ENCODE measurements around the gene C11orf58.

Gene C11orf58

DNA sequence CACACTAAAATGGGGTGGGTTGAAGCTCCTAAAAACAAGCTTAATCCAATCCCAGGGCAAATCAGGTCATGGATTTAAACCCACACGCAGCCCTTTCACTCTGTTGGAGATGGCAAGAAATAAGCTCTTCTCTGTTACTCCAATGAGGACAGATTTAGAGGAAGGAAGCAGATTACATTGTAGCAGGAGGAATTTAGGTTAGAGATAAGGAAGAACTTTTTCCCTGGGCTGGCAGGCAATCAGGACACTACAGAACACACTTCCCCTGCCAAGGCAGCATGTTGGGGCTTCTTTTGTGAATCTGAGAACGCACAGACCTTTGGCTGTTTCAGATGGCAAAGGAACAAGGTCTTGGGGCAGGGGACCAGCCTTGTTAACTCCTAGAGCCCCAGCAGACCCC, 46.2 kb downstream of the C11orf58 start:
- DNase-seq (ENCODE audit: low read depth, low spot score) = no peak

DNA sequence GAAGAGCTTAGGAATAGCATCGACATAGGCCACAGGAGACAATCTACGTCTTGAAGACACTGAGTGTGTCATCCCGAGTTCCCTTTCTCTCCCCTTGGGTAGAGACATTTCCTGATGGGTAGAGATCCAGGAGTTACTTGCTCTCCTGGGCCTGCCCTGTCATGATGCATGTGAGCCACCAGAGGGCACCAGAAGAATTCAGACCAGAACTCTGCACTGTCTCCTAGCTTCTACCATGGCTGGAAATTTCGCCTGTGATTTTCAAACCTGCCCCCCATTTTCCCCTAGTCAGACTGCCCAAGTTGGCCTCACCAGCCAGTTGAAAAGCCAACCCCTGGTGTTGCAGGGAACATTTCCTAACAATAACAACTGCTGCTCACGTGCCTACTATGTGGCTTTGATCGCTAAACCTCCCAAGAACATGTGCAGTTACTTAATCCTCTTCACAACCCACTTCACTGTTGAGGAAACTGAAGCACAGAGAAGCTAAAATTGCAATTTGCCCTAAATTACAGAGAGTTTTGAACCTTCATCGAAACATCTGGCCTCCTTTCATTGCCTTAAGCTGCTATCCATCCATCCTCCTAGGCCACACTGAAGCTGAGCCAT, 47.2 kb downstream of the C11orf58 start:
- no peak for DNase-seq (ENCODE audit: low read depth, low spot score)

DNA sequence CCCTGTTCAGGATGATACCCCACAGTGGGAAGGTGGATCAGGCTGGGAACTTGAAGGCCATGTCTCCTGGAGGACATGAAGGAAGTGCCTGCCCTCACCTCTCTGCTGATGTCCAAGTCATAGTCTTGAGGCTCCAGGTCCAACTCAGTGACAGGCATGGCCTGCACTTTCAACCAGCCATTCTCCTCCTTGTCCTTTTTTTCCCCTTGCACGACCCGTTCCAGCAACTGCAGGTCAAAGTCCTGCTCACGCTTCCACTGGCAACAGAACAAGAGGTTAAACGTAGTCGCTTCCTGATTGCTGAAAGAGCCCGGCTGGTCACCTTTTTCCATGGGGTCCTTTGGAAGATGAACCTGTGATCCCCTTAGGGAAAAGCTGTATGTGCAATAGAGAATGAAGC, 47.7 kb downstream of the C11orf58 start:
- no peak for DNase-seq (ENCODE audit: low read depth, low spot score)

DNA sequence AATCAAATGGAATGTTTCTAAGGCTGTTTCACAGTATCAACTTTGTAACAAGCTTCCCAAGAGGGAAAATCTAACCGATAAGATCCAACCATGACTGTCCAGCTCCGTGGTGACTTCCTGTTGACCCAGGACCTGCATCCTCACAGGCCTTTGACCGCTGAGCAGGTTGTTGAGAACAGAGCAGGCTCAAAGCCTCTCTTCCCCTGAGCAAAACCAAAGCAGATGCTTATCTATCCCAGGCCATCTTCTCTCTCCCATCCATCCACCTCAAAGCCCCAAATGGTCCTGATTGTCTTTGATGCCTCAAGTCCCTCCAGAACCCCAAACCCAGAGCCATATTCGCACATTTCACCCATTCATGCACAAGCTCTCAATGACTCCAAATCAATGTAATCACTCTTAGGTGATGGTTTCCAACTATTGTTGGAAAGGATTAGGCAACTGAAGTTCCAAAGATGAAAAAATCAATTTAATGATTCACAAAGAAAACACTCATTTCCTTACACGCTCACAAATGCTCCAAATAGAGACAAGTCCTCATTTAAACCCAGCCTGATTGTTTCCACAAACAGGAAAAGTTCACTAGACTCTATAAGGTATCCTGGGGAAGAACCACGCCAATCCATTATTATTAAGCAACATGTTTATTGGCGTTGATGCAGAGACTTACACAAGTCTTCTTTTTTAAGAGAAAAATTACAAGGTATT, 48.7 kb downstream of the C11orf58 start:
- DNase-seq (ENCODE audit: low read depth, low spot score) = no peak

DNA sequence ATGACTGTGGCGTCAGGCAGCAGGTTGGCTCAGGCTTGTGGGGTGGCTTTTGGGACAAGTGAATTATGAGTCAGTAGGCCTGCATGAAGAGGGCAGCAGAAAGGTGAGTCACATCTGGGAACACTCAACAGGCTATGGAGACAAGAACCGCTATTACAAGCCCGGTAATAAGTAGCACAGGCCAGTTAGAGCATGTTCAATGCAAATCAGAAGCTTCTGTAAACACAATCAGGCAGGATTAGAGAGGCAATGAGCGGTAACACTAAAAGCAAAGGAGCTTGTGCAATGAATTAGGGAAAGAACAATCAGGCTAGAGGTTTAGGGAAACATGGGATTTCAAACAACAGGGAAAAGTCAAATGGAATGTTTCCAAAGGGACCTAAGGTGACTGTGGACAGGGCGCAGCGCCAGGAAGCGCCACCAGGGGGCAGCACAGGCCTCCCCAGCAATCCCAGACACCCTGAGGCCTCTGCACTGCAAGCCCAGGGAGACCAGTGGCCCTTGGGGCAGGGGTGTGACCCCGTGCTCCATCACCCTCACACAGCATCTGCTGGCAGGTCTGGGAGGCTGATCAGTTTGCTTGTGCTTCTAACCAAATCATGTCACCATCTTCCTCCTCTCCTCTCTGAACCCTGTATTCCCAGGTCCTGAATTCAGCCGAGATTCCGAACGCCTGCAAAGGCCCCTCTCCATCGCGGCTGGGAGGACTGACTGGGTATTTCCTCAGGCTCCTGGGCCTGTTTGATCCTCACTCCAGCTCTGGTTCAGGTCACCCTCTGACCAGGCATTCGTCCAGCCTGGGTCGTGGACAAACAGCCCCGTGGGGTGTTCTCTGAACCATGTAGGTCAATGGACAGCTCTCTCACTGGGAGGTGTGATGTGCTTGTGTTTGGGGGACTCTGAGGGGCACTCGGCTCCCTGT, 50.0 kb downstream of the C11orf58 start:
- DNase-seq (ENCODE audit: low read depth, low spot score) = no peak

DNA sequence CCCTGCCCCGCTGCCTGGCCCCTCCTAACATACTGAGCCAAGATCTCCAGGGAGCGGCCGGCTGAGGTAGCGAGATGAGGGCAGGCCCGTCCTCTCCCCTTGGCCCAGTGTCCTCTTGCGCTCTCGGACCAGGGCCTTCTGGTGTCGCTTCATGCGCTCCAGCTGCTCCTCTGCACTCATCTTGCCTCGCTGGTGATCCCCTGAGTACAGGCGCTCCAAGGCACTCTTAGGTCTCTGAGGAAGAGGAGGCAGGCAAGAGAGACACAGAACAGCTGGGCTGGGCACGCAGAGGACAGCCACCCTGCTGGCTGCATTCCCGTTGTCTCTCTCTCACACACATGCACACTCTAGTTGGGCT, 50.6 kb downstream of the C11orf58 start:
- no peak for DNase-seq (ENCODE audit: low read depth, low spot score)

DNA sequence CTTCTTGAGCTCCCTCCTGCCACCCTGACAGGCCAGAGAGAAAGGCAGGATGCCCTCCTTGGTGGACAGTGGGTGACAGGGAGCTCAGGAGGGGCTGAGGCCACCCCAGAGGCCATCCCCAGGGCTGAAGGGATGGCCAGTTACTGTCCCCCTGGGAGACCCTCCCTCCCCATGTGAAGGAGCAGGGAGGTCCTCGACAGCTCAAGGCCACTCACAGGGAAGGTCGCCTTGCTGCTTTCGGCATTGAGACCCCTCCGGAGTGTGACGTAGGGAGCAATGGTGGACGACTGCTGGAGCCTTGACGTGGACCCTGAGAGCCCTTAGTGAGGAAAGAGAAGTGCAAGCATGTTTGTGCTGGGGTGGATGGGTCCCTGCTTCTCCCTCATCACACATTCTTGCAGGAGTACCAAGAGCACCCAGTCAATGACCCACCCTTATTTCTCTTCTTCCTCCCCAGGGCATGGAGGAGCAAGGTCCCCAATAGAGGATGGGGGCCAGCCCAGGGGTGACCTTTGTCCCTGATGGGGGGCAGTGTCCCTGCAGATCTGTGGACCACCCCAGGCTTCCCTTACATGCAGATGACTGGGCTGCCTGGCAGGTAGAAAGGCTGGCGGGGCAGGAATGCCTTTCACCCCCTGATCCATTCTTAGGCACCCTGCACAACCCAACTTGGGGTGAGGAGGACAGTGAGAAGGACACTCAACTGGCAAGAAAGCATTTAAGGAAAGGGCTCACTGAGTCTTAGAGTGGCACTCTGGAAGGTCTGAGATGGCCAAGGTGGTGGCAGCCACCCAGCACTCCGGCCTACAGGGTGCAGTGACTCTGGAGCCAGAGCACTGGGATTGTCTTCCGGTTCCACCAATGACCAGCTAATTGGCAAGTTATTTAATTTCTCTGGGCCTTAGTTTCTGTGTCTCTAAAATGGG, 51.4 kb downstream of the C11orf58 start:
- no peak for DNase-seq (ENCODE audit: low read depth, low spot score)

DNA sequence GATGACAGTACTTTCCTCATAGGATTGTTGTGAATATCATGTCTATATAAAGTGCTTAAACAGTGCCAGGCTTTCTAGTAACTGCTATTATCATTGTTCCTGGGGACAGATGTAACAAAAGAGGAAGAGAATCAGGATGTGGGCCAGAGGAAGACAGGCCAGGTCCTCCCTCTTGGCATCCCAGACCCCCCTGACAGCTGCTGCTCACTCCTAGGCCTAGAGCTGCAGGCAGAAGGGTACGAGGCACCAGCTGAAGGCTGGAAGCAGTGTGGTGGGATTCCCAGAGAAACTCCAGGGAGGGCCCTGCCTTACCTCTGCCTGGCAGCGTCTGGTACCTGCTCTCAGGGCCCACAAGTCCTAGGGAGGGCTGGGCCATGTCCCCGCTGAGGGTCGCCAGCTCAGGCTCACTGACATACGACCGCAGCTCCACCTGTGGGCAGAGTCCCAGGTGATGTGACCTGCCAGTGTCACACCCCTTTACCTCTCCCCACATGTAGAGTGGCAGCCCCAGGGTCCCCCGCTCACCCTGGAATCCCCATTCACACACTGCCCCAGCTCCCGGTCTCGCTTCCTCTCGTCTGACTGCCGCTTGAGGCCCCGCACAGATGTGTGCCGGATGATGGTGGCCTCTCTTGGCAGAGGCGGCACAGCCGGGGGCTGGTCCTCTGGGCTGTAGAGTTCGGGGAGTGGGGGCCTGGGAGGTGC, 52.2 kb downstream of the C11orf58 start:
- no peak for DNase-seq (ENCODE audit: low read depth, low spot score)

DNA sequence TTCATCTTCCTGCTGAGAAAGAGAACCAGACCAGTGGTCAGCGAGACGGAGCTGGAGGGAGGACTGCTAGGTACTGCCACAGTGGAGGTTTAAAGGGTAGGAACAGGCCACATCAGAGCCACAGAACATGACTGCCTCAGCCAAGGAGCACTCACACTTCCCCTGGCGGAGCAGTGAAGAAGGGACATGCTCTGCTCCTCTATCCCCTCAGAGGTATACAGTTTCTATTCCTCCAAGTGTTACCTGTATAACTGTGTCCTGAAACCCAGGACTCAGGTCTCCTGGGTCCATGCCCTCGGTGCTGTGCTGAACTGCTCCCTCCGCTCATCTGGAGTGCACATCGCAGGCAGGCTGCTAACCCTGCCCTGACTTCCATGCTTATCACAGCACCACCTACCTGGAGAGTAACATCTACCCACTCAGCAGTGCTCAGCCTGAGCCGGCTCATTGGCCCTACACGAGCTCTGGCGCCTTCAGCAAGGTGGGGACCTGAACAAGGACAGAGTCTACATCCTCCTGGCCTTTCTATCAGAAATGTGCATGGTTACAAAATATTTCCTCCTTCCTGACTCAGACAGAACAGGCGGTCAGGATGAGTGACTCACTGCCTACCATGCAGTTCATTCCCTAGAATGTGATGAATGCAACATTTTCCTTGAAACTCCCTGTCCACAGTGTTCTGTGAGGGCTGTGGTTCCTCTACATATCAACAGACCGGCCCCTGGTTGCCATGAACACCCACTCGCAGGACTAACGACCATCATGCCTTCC, 52.9 kb downstream of the C11orf58 start:
- DNase-seq (ENCODE audit: low read depth, low spot score) = no peak

DNA sequence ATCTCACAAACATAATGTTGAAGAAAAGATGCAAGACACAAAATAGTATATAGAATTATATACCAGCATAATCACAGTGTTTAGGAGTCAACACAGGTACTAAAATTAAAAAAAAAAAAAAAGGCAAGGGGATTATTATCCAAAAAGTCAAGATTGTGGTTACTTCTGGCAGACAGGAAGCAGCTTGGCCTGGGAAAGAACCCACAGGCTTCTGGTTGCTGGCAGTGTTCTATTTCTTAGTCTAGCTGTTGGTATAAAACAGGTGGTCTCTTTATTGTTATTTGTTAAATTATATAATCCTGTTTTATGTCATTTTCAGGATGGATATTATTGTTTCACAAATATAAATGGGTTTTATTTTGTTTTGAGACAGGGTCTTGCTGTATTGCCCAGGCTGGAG, 54.0 kb downstream of the C11orf58 start:
- DNase-seq (ENCODE audit: low read depth, low spot score) = no peak

DNA sequence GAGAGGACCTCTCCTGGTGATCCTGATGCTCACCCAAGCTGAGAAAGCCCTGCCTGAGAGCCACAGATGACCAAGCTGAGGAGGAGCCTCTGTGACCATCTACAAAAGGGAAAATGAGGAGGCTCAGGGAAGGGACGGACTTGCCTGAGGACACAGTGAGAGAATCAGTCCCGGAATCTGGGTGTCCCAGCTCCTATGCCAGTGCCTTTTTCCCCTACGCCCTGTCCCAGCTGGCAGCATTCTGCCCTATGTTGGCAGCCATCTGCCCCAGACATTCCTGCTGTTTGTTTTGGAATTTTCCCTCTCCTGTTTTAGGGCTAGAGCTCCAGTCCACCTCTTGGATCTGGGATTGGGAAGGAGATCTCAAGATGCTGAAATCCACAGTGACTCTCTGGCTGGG, 54.6 kb downstream of the C11orf58 start:
- DNase-seq (ENCODE audit: low read depth, low spot score) = no peak

DNA sequence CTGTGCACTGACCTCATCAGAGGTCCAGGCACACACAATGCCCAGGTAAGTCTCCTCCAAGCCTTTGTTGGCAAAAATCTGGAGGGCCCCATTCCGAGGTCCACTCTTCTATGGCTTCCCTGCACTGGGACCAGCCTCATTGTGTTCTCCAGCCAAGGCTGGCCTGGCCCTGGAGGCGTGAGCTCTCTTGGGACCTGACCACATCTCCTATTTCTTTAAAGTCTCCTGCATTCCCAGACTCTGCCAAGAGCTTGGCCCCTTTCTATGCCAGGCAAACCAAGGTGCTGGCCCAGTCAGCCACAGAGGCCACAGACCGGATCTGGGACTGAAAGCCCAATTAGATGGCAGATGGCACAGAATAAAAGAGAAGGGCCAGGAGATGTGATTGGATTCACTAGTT, 55.1 kb downstream of the C11orf58 start:
- no peak for DNase-seq (ENCODE audit: low read depth, low spot score)

DNA sequence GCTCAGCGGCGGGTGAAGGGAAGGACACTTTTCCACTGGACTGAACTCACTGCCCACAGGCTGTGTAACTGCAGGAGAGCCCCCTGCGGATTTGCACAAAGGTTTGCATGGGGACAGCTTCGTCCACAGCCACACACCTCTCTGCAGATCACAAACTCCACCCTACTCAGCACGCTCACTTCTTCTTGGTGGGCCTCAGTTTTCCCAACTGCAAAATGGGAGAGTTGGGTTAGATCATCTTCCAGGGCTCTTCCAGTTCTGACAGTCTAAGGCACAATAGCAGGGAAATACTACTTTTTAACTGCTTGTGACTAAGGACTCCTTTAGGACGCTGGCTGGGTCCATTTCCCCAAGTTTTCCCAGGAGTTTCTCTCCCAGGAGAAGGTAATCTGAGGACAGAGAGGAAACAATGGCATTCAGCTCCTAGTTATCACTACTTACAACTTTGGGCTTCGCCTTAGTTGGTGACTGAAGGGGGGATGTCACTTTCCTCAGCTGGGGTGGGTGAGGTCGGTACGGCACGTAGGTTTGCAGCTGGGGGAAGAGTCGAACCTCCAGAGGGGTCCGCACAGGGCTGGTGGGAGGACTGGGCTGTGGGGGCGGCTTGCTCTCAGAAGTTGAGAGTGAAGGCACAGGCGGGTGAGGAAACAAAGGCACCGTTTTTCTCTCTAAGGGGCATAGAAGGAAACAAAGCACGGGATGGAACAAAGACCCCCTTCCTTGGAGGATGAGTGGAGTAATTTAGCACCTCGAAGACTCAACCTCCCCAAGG, 55.8 kb downstream of the C11orf58 start:
- DNase-seq (ENCODE audit: low read depth, low spot score) = no peak

DNA sequence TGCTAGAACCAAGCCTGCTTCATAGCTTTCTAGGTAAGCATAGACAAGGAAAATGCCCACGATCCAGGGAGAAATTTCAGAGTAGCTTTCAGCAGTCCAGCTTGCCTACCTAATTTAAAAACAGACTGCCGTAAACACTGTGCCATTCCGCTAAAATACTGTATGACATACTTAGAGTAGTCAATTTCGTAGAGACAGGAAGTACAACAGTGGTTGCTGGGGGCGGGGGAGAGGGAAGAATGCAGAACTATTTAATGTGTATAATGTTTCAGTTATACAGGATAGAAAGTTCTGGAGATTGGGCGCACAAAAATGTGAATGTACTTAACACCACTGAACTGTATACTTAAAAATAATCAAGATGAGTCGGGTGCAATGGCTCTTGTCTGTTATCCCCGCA, 56.7 kb downstream of the C11orf58 start:
- no peak for DNase-seq (ENCODE audit: low read depth, low spot score)

DNA sequence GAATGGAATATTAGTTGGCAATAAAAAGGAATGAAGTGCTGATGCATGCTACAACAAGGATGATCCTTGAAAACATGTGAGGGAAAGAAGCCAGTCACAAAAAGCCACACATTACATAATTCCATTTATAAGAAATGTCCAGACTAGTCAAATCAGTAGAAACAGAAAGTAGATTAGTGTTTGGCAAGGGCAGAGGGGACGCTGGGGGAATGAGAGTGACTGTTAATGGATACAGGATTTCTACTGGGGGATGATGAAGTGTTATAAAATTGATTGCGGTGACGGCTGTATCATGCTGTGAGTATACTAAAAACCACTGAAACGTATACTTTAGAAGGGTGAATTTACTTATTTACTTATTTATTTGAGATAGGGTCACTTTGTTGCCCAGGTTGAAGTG, 57.9 kb downstream of the C11orf58 start:
- DNase-seq (ENCODE audit: low read depth, low spot score) = no peak

DNA sequence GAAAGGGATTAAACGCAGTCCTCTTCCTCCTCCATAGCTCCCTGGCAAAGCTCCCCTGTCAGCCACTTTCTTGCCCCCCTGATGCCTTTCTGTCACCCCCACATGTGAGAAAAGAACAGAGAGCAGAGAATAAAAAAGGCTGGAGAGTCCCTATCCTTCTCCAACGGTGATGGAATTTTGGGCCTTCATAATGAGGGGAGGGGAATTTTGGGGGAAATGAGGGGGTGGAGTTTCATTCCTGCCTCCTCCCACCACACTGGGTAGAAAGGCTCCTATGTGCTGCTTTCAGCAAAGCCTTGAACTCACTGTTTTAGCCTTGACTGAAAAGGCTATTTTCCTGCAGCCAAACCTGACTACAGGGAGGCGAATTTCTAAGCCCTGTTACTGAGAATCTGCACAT, 59.3 kb downstream of the C11orf58 start:
- DNase-seq (ENCODE audit: low read depth, low spot score) = no peak

DNA sequence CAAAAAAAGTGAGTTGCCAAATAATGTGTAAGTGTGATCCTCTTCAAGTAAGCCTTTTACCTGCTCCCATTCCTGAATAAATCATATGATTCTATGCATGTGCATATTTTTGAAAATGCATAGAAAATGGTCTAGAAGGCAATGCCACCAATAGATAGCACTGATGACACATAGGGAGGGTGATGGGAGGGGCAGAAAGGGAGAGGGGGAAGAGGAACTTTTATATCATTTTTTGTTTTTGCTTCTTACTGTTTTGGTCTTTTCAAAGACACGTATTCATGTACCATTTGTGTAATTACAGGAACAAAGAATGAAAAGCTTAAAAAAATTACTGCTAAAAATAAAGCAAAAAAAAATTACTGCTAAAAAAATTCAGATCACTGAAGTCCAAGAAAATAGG, 60.8 kb downstream of the C11orf58 start:
- DNase-seq (ENCODE audit: low read depth, low spot score) = no peak

DNA sequence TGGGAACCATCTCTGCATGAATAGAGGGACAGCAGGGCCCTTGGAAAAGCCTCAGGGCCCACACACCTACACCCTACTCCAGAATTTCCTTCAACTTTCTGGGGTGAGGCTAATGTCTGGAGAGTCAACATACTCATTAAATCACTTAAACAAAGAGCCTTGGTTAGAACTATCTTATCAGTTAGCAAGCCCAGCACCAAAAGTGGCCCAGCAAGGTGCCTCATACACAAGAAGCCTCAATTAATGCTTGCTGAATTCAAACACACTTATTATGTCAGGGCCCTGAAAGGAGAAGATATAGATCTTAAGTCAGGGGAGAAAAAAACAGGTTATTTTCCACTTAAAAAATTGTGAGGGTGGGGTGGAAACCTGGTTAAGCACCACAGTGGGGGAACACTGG, 61.4 kb downstream of the C11orf58 start:
- no peak for DNase-seq (ENCODE audit: low read depth, low spot score)

DNA sequence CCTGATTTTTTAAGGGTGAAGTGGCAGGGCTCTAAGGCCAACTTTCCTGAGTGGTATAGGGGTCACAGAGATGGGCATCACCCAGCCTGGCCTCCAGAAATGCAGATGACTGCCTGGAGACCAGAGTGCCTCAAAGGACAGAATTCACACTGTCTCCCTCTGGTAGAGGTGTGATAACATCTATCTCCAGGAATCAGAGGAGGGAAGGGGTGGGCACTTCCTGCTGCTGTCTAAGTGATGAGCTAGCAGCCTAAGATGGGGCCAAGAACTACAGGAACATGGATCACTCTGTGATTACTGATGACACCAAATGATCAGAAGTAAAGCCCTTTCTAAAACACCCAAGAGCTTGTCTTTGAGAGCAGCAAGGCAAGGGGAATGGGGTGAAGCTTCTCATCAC, 61.9 kb downstream of the C11orf58 start:
- DNase-seq (ENCODE audit: low read depth, low spot score) = no peak
